HepG2 (cell line): ENCODE data around the gene FOXL3. TPM values are rescaled to one million over a fixed set of nuclear protein-coding genes. Genes with fewer than 3 reads are reported as not detected.

Experiments used
- CBFB ChIP-seq: sonication (generic); formaldehyde crosslinking; IDR thresholded peaks from 2 replicates; pipeline ENCODE4 v1.4.0; 2020; ENCODE audit warnings: missing genetic modification reagents
- CBX1 ChIP-seq: IDR thresholded peaks from one replicate; pipeline ENCODE4 v1.6.1; 2016; ENCODE audit warnings: antibody characterized with exemption, low read depth
- E2F5 ChIP-seq: sonication (generic); formaldehyde crosslinking; conservative IDR thresholded peaks from 2 replicates; pipeline ENCODE4 v1.4.0; 2020; ENCODE audit warnings: missing genetic modification reagents
- FOXK2 ChIP-seq: fragments of 450-650 bp; IDR thresholded peaks from 2 replicates; pipeline ENCODE4 v1.6.1; 2016
- ZNF274 ChIP-seq: sonication (generic); formaldehyde crosslinking; IDR thresholded peaks from 2 replicates; pipeline ENCODE4 v1.5.1; 2020; ENCODE audit warnings: mild to moderate bottlenecking, missing genetic modification reagents
- ZNF407 ChIP-seq: sonication (generic); formaldehyde crosslinking; IDR thresholded peaks from one replicate; pipeline ENCODE4 v1.5.1; 2020; ENCODE audit warnings: mild to moderate bottlenecking, missing genetic modification reagents; ENCODE audit errors: not compliant biosample characterization
- ZNF546 ChIP-seq: sonication (generic); formaldehyde crosslinking; conservative IDR thresholded peaks from 2 replicates; pipeline ENCODE4 v1.8.1; 2023; ENCODE audit warnings: mild to moderate bottlenecking, missing genetic modification reagents
- ZNF691 ChIP-seq: sonication (generic); formaldehyde crosslinking; IDR thresholded peaks from 2 replicates; pipeline ENCODE4 v1.4.0; 2020; ENCODE audit warnings: missing genetic modification reagents, low read depth, mild to moderate bottlenecking, borderline replicate concordance
- ZNF770 ChIP-seq: sonication (generic); formaldehyde crosslinking; IDR thresholded peaks from 2 replicates; pipeline ENCODE4 v1.5.0; 2020; ENCODE audit warnings: mild to moderate bottlenecking, missing genetic modification reagents
- polyA plus RNA-seq, 8 experiments: library from polyadenylated mRNA; depleted of rRNA in 3 of 8; stranded (reverse) in 7 of 8; unstranded in 1 of 8; fragments of >200 nt; fragmentation: Illumina TruSeq in 4 of 8; extraction: Trizol in 4 of 8; gene quantifications; 2 replicates each; pipeline versions ENCODE4 v1.2.1 to v1.2.3, GENCODE V29; 2011 to 2016; ENCODE audit warnings: low read depth in 4 of 8, missing spikeins in 1 of 8, mixed read lengths in 1 of 8; ENCODE audit not compliant: insufficient read depth in 1 of 8
- total RNA-seq, 5 experiments: library from RNA; depleted of rRNA; stranded (reverse); fragments of >200 nt; fragmentation: Illumina TruSeq; extraction: Trizol; gene quantifications; 2 replicates each; pipeline ENCODE4 v1.2.3, GENCODE V29; 2016; ENCODE audit warnings: low read depth in 1 of 5
- TF ChIP-seq, protein P1 (sequence below): sonication (generic); formaldehyde crosslinking; IDR thresholded peaks from 2 replicates; pipeline ENCODE4 v1.4.0; 2020; ENCODE audit warnings: low read depth, mild to moderate bottlenecking, missing genetic modification reagents

FOXL3 gene
- total and polyA plus RNA-seq, 2 of the 13 experiments (the other 11 are each of a cell fraction or from before 2014, with no cell fraction given) = not detected

GRCh38 chr7:280461-280860 lies 9.5 kb upstream of the FOXL3 start (continued):
- TF ChIP-seq E2F5 (no peak), ZNF274 (CRISPR knock-in tag) (no peak), ZNF691 (CRISPR knock-in tag) (no peak), CBFB (CRISPR knock-in tag) (no peak), ZNF546 (CRISPR knock-in tag) (no peak), ZNF770 (CRISPR knock-in tag) (no peak), ZNF407 (no peak), CBX1 (no peak), FOXK2 (no peak)
- TF ChIP-seq, protein P1, sequence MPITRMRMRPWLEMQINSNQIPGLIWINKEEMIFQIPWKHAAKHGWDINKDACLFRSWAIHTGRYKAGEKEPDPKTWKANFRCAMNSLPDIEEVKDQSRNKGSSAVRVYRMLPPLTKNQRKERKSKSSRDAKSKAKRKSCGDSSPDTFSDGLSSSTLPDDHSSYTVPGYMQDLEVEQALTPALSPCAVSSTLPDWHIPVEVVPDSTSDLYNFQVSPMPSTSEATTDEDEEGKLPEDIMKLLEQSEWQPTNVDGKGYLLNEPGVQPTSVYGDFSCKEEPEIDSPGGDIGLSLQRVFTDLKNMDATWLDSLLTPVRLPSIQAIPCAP (CRISPR knock-in tag) = no peak
- TF ChIP-seq, all 625 proteins: peak for 0
